HepG2 (cell line): ENCODE results near the gene NOL4L. TPM values are rescaled to one million over a fixed set of nuclear protein-coding genes. Genes with fewer than 3 reads are reported as not detected.

Source experiments
- CHCHD3 ChIP-seq: sonication (generic); formaldehyde crosslinking; IDR thresholded peaks from 2 replicates; pipeline ENCODE4 v1.8.0; 2022; ENCODE audit warnings: mild to moderate bottlenecking, missing genetic modification reagents, moderate library complexity
- DPF2 ChIP-seq: sonication (generic); formaldehyde crosslinking; IDR thresholded peaks from 2 replicates; pipeline ENCODE4 v1.4.0; 2020; ENCODE audit warnings: mild to moderate bottlenecking, low read depth, missing genetic modification reagents, borderline replicate concordance
- FOSL2 ChIP-seq: sonication (generic); formaldehyde crosslinking; IDR thresholded peaks from 2 replicates; pipeline ENCODE4 v1.4.0; 2020; ENCODE audit warnings: missing genetic modification reagents
- FOXP1 ChIP-seq, 2 experiments: fragments of 450-650 bp in 1 of 2; IDR thresholded peaks; 2 replicates each; pipeline ENCODE4 v1.6.1; 2017 to 2018; ENCODE audit warnings: antibody characterized with exemption in 1 of 2
- MATR3 ChIP-seq: sonication (generic); formaldehyde crosslinking; IDR thresholded peaks from 2 replicates; pipeline ENCODE4 v1.4.0; 2020; ENCODE audit warnings: missing genetic modification reagents
- MTA3 ChIP-seq: sonication (generic); formaldehyde crosslinking; IDR thresholded peaks from 2 replicates; pipeline ENCODE4 v1.4.0; 2020; ENCODE audit warnings: missing genetic modification reagents
- PCBP1 ChIP-seq: fragments of 200-400 bp; formaldehyde crosslinking; IDR thresholded peaks from 2 replicates; pipeline ENCODE4 v1.6.1; 2017; ENCODE audit warnings: mild to moderate bottlenecking, low read depth, low read length, borderline replicate concordance
- PHF21A ChIP-seq: sonication (generic); formaldehyde crosslinking; IDR thresholded peaks from 2 replicates; pipeline ENCODE4 v1.5.0; 2020; ENCODE audit warnings: mild to moderate bottlenecking, missing genetic modification reagents
- ZBTB42 ChIP-seq: sonication (generic); formaldehyde crosslinking; IDR thresholded peaks from 2 replicates; pipeline ENCODE4 v1.5.0; 2020; ENCODE audit warnings: mild to moderate bottlenecking, missing genetic modification reagents
- ZNF660 ChIP-seq: sonication (generic); formaldehyde crosslinking; IDR thresholded peaks from 2 replicates; pipeline ENCODE4 v1.5.1; 2020; ENCODE audit warnings: mild to moderate bottlenecking, low read depth, missing genetic modification reagents, borderline replicate concordance
- ZNF878 ChIP-seq: sonication (generic); formaldehyde crosslinking; IDR thresholded peaks from 2 replicates; pipeline ENCODE4 v1.8.1; 2023; ENCODE audit warnings: mild to moderate bottlenecking, missing genetic modification reagents, moderate library complexity
- ZSCAN21 ChIP-seq: sonication (generic); formaldehyde crosslinking; IDR thresholded peaks from 2 replicates; pipeline ENCODE4 v1.8.0; 2022; ENCODE audit warnings: mild to moderate bottlenecking, missing genetic modification reagents, moderate library complexity, borderline replicate concordance
- polyA plus RNA-seq, 8 experiments: library from polyadenylated mRNA; depleted of rRNA in 3 of 8; stranded (reverse) in 7 of 8; unstranded in 1 of 8; fragments of >200 nt; fragmentation: Illumina TruSeq in 4 of 8; extraction: Trizol in 4 of 8; gene quantifications; 2 replicates each; pipeline versions ENCODE4 v1.2.1 to v1.2.3, GENCODE V29; 2011 to 2016; ENCODE audit warnings: low read depth in 4 of 8, missing spikeins in 1 of 8, mixed read lengths in 1 of 8; ENCODE audit not compliant: insufficient read depth in 1 of 8
- total RNA-seq, 5 experiments: library from RNA; depleted of rRNA; stranded (reverse); fragments of >200 nt; fragmentation: Illumina TruSeq; extraction: Trizol; gene quantifications; 2 replicates each; pipeline ENCODE4 v1.2.3, GENCODE V29; 2016; ENCODE audit warnings: low read depth in 1 of 5
- TF ChIP-seq, protein P1 (sequence below): IDR thresholded peaks from 2 replicates; pipeline ENCODE4 v1.6.1; 2016; ENCODE audit warnings: control low read depth
- TF ChIP-seq, protein P2 (sequence below): sonication (generic); formaldehyde crosslinking; IDR thresholded peaks from 2 replicates; pipeline ENCODE4 v1.5.1; 2020; ENCODE audit warnings: mild to moderate bottlenecking, missing genetic modification reagents, moderate library complexity
- TF ChIP-seq, protein P3 (sequence below): IDR thresholded peaks from 2 replicates; pipeline ENCODE4 v1.6.1; 2016
- TF ChIP-seq, protein P4 (sequence below): sonication (generic); formaldehyde crosslinking; conservative IDR thresholded peaks from 2 replicates; pipeline ENCODE4 v1.4.0; 2020; ENCODE audit warnings: missing genetic modification reagents
- TF ChIP-seq, protein P5 (sequence below): sonication (generic); formaldehyde crosslinking; IDR thresholded peaks from 2 replicates; pipeline ENCODE4 v1.4.0; 2020; ENCODE audit warnings: missing genetic modification reagents
- TF ChIP-seq, protein P6 (sequence below): sonication (generic); formaldehyde crosslinking; IDR thresholded peaks from 2 replicates; pipeline ENCODE4 v1.4.0; 2020; ENCODE audit warnings: missing genetic modification reagents, borderline replicate concordance

Gene NOL4L
- total and polyA plus RNA-seq, 2 of the 13 experiments (the other 11 are each of a cell fraction or from before 2014, with no cell fraction given) = 16.6 to 35.4 TPM

DNA sequence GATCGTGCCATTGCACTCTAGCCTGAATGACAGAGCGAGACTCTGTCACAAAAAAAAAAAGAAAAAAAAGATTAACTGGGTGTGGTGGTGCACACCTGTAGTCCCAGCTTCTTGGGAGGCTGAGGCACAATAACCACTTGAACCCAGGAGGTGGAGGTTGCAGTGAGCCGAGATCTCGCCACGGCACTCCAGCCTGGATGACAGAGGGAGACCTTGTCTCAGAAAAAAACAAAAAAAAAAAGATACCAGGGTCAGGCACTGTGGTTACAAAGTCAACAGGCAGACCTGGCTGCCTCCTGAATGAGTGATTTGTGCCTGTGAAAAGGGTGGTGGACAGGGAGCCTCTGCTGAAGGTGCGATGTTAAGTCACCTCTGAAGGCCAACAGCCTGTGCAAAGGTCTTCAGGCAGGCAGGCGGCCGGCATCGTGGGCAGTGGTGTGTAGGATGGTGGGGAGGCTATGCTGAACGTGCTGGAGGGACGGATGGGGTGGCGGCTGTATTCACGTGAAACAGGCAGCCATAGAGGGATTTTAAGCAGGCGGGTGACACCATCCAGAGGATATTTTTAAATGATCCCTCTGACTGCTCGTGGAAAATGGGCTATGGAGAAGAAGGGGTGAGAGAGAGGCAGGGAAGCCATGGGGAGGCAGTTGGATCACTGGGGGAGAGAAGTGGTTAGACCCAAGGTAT is 41.4 kb downstream of the NOL4L start (continued):
- TF ChIP-seq, protein P1, sequence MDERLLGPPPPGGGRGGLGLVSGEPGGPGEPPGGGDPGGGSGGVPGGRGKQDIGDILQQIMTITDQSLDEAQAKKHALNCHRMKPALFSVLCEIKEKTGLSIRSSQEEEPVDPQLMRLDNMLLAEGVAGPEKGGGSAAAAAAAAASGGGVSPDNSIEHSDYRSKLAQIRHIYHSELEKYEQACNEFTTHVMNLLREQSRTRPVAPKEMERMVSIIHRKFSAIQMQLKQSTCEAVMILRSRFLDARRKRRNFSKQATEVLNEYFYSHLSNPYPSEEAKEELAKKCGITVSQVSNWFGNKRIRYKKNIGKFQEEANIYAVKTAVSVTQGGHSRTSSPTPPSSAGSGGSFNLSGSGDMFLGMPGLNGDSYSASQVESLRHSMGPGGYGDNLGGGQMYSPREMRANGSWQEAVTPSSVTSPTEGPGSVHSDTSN (CRISPR knock-in tag) = peak; percentile 56; the same call in 1 of the 2 replicates
- 0 out of 2 replicates have a peak, but pooled peaks have one; percentile 1 for TF ChIP-seq CHCHD3
- no peak for TF ChIP-seq MTA3 (CRISPR knock-in tag)
- TF ChIP-seq, protein P2, sequence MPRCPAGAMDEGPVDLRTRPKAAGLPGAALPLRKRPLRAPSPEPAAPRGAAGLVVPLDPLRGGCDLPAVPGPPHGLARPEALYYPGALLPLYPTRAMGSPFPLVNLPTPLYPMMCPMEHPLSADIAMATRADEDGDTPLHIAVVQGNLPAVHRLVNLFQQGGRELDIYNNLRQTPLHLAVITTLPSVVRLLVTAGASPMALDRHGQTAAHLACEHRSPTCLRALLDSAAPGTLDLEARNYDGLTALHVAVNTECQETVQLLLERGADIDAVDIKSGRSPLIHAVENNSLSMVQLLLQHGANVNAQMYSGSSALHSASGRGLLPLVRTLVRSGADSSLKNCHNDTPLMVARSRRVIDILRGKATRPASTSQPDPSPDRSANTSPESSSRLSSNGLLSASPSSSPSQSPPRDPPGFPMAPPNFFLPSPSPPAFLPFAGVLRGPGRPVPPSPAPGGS (CRISPR knock-in tag) = peak; percentile 97
- peak; percentile 99 for TF ChIP-seq ZSCAN21 (CRISPR knock-in tag)
- TF ChIP-seq FOXP1 (IDR thresholded peaks at IDR 0.05) = peak; percentile 35; the same call in 1 of the 2 replicates
- TF ChIP-seq FOXP1 (CRISPR knock-in tag; IDR thresholded peaks at IDR 0.05) = peak; percentile 93
- TF ChIP-seq PCBP1 = 0 out of 2 replicates have a peak, but pooled peaks have one; percentile 19
- peak; percentile 99 for TF ChIP-seq PHF21A (CRISPR knock-in tag)
- no peak for TF ChIP-seq ZNF660 (CRISPR knock-in tag)
- TF ChIP-seq, protein P3, sequence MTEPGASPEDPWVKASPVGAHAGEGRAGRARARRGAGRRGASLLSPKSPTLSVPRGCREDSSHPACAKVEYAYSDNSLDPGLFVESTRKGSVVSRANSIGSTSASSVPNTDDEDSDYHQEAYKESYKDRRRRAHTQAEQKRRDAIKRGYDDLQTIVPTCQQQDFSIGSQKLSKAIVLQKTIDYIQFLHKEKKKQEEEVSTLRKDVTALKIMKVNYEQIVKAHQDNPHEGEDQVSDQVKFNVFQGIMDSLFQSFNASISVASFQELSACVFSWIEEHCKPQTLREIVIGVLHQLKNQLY (CRISPR knock-in tag) = peak; percentile 99
- TF ChIP-seq, protein P4, sequence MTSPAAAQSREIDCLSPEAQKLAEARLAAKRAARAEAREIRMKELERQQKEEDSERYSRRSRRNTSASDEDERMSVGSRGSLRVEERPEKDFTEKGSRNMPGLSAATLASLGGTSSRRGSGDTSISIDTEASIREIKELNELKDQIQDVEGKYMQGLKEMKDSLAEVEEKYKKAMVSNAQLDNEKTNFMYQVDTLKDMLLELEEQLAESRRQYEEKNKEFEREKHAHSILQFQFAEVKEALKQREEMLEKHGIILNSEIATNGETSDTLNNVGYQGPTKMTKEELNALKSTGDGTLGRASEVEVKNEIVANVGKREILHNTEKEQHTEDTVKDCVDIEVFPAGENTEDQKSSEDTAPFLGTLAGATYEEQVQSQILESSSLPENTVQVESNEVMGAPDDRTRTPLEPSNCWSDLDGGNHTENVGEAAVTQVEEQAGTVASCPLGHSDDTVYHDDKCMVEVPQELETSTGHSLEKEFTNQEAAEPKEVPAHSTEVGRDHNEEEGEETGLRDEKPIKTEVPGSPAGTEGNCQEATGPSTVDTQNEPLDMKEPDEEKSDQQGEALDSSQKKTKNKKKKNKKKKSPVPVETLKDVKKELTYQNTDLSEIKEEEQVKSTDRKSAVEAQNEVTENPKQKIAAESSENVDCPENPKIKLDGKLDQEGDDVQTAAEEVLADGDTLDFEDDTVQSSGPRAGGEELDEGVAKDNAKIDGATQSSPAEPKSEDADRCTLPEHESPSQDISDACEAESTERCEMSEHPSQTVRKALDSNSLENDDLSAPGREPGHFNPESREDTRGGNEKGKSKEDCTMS (CRISPR knock-in tag) = no peak; the same call in 1 of the 2 replicates
- TF ChIP-seq ZBTB42 (CRISPR knock-in tag) = peak; percentile 89; the same call in 1 of the 2 replicates
- TF ChIP-seq, protein P5, sequence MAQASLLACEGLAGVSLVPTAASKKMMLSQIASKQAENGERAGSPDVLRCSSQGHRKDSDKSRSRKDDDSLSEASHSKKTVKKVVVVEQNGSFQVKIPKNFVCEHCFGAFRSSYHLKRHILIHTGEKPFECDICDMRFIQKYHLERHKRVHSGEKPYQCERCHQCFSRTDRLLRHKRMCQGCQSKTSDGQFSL = peak; percentile 88; the same call in 1 of the 2 replicates
- peak; percentile 89 for TF ChIP-seq FOSL2 (CRISPR knock-in tag)
- peak; percentile 96 for TF ChIP-seq ZNF878 (CRISPR knock-in tag)
- no peak for TF ChIP-seq MATR3 (CRISPR knock-in tag)
- TF ChIP-seq DPF2 (CRISPR knock-in tag) = peak; percentile 98
- TF ChIP-seq, protein P6, sequence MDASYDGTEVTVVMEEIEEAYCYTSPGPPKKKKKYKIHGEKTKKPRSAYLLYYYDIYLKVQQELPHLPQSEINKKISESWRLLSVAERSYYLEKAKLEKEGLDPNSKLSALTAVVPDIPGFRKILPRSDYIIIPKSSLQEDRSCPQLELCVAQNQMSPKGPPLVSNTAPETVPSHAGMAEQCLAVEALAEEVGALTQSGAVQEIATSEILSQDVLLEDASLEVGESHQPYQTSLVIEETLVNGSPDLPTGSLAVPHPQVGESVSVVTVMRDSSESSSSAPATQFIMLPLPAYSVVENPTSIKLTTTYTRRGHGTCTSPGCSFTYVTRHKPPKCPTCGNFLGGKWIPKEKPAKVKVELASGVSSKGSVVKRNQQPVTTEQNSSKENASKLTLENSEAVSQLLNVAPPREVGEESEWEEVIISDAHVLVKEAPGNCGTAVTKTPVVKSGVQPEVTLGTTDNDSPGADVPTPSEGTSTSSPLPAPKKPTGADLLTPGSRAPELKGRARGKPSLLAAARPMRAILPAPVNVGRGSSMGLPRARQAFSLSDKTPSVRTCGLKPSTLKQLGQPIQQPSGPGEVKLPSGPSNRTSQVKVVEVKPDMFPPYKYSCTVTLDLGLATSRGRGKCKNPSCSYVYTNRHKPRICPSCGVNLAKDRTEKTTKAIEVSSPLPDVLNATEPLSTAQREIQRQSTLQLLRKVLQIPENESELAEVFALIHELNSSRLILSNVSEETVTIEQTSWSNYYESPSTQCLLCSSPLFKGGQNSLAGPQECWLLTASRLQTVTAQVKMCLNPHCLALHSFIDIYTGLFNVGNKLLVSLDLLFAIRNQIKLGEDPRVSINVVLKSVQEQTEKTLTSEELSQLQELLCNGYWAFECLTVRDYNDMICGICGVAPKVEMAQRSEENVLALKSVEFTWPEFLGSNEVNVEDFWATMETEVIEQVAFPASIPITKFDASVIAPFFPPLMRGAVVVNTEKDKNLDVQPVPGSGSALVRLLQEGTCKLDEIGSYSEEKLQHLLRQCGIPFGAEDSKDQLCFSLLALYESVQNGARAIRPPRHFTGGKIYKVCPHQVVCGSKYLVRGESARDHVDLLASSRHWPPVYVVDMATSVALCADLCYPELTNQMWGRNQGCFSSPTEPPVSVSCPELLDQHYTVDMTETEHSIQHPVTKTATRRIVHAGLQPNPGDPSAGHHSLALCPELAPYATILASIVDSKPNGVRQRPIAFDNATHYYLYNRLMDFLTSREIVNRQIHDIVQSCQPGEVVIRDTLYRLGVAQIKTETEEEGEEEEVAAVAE (CRISPR knock-in tag) = peak; percentile 95
